ENCODE data around the gene CCT4. TPM values are rescaled to one million over a fixed set of nuclear protein-coding genes. Genes with fewer than 3 reads are reported as not detected.

CCT4 gene
- total RNA-seq, 1 experiment from 2014 or later, result 265 TPM

DNA sequence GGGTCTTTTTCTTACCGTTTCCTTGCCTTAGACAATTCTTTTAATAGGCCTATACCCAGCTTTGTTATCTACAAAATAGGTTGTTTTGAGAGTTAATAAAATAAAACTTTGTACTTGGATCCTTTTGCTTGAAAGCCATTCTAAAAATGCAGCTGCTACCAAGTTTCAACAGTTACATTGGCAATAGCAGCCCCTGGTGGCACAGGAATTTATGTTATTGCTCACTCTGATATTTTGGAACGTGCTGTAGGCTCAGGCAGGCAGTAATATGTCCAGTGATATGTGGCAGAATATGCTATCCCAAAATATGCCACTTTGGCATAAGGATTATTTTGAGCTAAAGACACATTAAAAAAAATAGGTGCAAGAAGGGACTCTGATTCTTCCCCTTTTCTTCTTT, 10.4 kb upstream of the CCT4 start:
- Histone ChIP-seq H3F3A (ENCODE audit: insufficient read depth, low read depth) (no peaks in the 10 kb centered on the region), H3K4me3 (no peak overlapping the region), H4K20me1 (ENCODE audit: insufficient read depth) (no peaks in the 10 kb centered on the region), H3K27ac (no peak overlapping the region), H3K79me2 (ENCODE audit: low read depth) (no peaks in the 10 kb centered on the region), H3K4me2 (no peak overlapping the region), H3K9me3 (ENCODE audit: insufficient read depth, low read depth) (no peaks in the 10 kb centered on the region), H3K4me1 (replicated peaks; ENCODE audit: insufficient read depth) (no peaks in the 10 kb centered on the region), H2AFZ (no peak overlapping the region), H3K27me3 (ENCODE audit: insufficient read depth, low read depth) (no peaks in the 10 kb centered on the region), H3K36me3 (ENCODE audit: low read depth) (no peaks in the 10 kb centered on the region), H3K9me2 (ENCODE audit: insufficient read depth) (0 out of 2 replicates have a peak, but pooled peaks cover 3% of the 10 kb centered on the region)
- TF ChIP-seq, protein P1, sequence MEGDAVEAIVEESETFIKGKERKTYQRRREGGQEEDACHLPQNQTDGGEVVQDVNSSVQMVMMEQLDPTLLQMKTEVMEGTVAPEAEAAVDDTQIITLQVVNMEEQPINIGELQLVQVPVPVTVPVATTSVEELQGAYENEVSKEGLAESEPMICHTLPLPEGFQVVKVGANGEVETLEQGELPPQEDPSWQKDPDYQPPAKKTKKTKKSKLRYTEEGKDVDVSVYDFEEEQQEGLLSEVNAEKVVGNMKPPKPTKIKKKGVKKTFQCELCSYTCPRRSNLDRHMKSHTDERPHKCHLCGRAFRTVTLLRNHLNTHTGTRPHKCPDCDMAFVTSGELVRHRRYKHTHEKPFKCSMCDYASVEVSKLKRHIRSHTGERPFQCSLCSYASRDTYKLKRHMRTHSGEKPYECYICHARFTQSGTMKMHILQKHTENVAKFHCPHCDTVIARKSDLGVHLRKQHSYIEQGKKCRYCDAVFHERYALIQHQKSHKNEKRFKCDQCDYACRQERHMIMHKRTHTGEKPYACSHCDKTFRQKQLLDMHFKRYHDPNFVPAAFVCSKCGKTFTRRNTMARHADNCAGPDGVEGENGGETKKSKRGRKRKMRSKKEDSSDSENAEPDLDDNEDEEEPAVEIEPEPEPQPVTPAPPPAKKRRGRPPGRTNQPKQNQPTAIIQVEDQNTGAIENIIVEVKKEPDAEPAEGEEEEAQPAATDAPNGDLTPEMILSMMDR (conservative IDR thresholded peaks at IDR 0.05), result peak; percentile 69
- TF ChIP-seq EZH2 (IDR thresholded peaks at IDR 0.05; ENCODE audit: low read depth), result no peak
- no TSS peak for BruUV-seq (replicated peaks)
- DNase-seq, result peak in 1 of 2 experiments; percentile 15
- intact Hi-C loops (cut with micrococcal nuclease; ENCODE audit: unreplicated experiment), result loop anchor here (2.0 kb wide), 1 partner anchor 764 kb away; no protein-coding TSS in a partner anchor
- CTCF ChIA-PET, result interaction anchor here (0.6 to 0.7 kb wide), 3 partner anchors 197 to 821 kb away, joined by 3 to 6 read pairs (median 4); no protein-coding TSS in a partner anchor
- POLR2A ChIA-PET (ENCODE audit: unreplicated experiment), result no interaction called here

DNA sequence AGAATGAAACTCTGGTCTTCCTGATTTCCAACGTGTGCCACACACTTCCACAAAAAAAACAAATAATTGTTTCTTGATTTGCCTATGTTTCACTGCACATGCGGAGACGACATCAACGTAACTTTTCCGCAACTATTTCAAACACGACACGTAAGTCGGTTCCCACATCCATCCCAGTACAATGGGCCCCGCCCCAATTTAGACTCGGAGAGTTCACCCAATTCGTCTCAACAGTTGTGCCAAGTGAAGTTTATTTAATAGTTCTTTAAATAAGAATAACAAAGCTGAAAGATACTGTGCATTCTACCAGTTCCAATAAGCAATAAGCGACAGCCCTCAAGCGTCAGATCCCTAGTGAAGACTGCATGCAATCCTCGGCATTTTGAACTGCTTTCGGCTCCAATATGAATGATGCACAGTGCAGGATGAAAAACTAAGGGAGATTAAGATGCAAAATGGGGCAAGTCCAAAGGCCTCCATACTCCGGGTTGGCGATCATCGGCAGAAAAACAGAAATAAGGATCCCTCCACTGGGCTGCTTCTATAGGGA, 664 bp downstream of the CCT4 start:
- peaks cover 41% of the 10 kb centered on the region for H3K36me3 ChIP-seq (ENCODE audit: low read depth)
- peak overlapping the region; percentile 87 for H2AFZ ChIP-seq
- no peaks in the 10 kb centered on the region for H3K9me3 ChIP-seq (ENCODE audit: insufficient read depth, low read depth)
- intact Hi-C loops (cut with micrococcal nuclease; ENCODE audit: unreplicated experiment), result loop anchor here (1.0 to 10.0 kb wide), 3 partner anchors 33 to 393 kb away; partner anchors contain the start of genes FAM161A and XPO1
- DNase-seq, result no peak
- H3K4me1 ChIP-seq (replicated peaks; ENCODE audit: insufficient read depth), result peaks cover 30% of the 10 kb centered on the region
- H3K4me3 ChIP-seq, result peak overlapping the region; percentile 97
- TF ChIP-seq, protein P1 (conservative IDR thresholded peaks at IDR 0.05), result no peak
- no peak for TF ChIP-seq EZH2 (IDR thresholded peaks at IDR 0.05; ENCODE audit: low read depth)
- BruUV-seq (replicated peaks), result no TSS peak
- H3K9me2 ChIP-seq (ENCODE audit: insufficient read depth), result no peaks in the 10 kb centered on the region
- peaks cover 59% of the 10 kb centered on the region for H3K79me2 ChIP-seq (ENCODE audit: low read depth)
- H3K27ac ChIP-seq, result peak overlapping the region; percentile 94
- peak overlapping the region; percentile 97 for H3K4me2 ChIP-seq
- POLR2A ChIA-PET (ENCODE audit: unreplicated experiment), result no interaction called here
- H4K20me1 ChIP-seq (ENCODE audit: insufficient read depth), result peaks cover 46% of the 10 kb centered on the region
- peaks cover 39% of the 10 kb centered on the region for H3F3A ChIP-seq (ENCODE audit: insufficient read depth, low read depth)
- H3K27me3 ChIP-seq (ENCODE audit: insufficient read depth, low read depth), result no peaks in the 10 kb centered on the region
- CTCF ChIA-PET, result interaction anchor here (0.5 kb wide), 1 partner anchor 21 kb away, joined by 6 read pairs; no protein-coding TSS in a partner anchor

DNA sequence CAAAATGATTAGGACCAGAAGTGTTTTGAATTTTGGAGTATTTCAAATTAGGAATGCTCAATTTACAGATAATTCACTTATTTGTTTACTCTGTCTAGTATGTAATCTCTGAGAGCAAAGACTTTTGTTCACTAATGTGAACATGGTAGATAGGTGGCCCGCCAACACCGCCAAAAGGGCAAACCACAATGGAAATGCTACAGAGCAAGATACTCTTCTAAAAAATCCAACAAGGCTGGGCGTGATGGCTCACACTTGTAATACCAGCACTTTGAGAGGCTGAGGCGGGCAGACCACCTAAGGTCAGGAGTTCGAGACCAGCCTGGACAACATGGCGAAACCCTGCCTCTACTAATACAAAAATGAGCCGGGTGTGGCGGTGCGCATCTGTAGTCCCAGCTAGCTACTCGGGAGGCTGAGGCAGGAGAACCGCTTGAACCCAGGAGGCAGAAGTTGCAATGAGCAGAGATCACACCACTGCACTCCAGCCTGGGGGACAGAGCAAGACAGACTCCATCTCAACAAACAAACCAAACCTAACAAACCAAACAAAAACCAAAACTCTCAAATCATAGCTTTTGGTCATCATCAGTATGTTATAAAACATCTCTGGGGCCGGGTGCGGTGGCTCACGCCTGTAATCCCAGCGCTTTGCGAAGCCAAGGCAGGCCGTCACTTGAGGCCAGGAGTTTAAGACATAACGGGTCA, 2.4 kb downstream of the CCT4 start:
- H3K27ac ChIP-seq, result no peak overlapping the region
- intact Hi-C loops (cut with micrococcal nuclease; ENCODE audit: unreplicated experiment), result loop anchor here (10.0 kb wide), 2 partner anchors 351 to 391 kb away; partner anchors contain the start of gene XPO1
- peak overlapping the region; percentile 97; the same call in 1 of the 2 replicates for H3K4me3 ChIP-seq
- no peaks in the 10 kb centered on the region for H3K9me2 ChIP-seq (ENCODE audit: insufficient read depth)
- no peak for DNase-seq
- peaks cover 30% of the 10 kb centered on the region for H3K4me1 ChIP-seq (replicated peaks; ENCODE audit: insufficient read depth)
- ChIA-PET CTCF (no interaction called here), POLR2A (ENCODE audit: unreplicated experiment) (no interaction called here)
- no peaks in the 10 kb centered on the region for H3K27me3 ChIP-seq (ENCODE audit: insufficient read depth, low read depth)
- H3K36me3 ChIP-seq (ENCODE audit: low read depth), result peaks cover 50% of the 10 kb centered on the region
- H3F3A ChIP-seq (ENCODE audit: insufficient read depth, low read depth), result peaks cover 47% of the 10 kb centered on the region
- H2AFZ ChIP-seq, result no peak overlapping the region
- peaks cover 53% of the 10 kb centered on the region for H4K20me1 ChIP-seq (ENCODE audit: insufficient read depth)
- H3K79me2 ChIP-seq (ENCODE audit: low read depth), result peaks cover 75% of the 10 kb centered on the region
- TF ChIP-seq EZH2 (IDR thresholded peaks at IDR 0.05; ENCODE audit: low read depth), result no peak
- TF ChIP-seq, protein P1 (conservative IDR thresholded peaks at IDR 0.05), result no peak
- BruUV-seq (replicated peaks), result no TSS peak
- peak overlapping the region; percentile 97 for H3K4me2 ChIP-seq
- no peaks in the 10 kb centered on the region for H3K9me3 ChIP-seq (ENCODE audit: insufficient read depth, low read depth)
